Endothelial cell of umbilical vein (primary cell): Measurements from ENCODE around the gene ULK1. TPM values are rescaled to one million over a fixed set of nuclear protein-coding genes. Genes with fewer than 3 reads are reported as not detected.

Source experiments
- BruUV-seq: library from RNA; stranded (reverse); fragments of 400-500 nt; replicated peaks from 2 replicates; lab custom pipeline; 2021; lab: Mats Ljungman, UMichigan
- CTCF ChIA-PET: fragments of 300-600, 350-600 bp; sonication (Branson Sonifier 250); formaldehyde crosslinking; loops from one replicate; lab custom pipeline; 2021; ENCODE audit warnings: antibody characterized with exemption, inconsistent platforms; lab: Charles Lee
- POLR2A ChIA-PET: fragments of 300-600, 350-600 bp; sonication (Branson Sonifier 250); formaldehyde crosslinking; loops from one replicate; lab custom pipeline; 2021; ENCODE audit warnings: antibody characterized with exemption, inconsistent platforms; lab: Charles Lee
- DNase-seq: peaks from one replicate; pipeline ENCODE4 v3.0.0-alpha.2; 2011; ENCODE audit warnings: low read depth, low spot score
- FAIRE-seq: peaks from 2 replicates; lab custom pipeline; 2011; peaks lifted over from hg19 to GRCh38; lab: Jason Lieb, UNC
- H2AFZ ChIP-seq: 2 replicates; pipeline ENCODE4 v1.6.0; 2012; ENCODE audit warnings: low read depth, low read length, control low read depth, inconsistent platforms
- H3K27ac ChIP-seq: 2 replicates; pipeline ENCODE4 v1.5.1; 2011; ENCODE audit warnings: low read depth, mild to moderate bottlenecking, control low read depth, low read length, moderate library complexity; ENCODE audit not compliant: insufficient read depth
- H3K27me3 ChIP-seq, 2 experiments: 2 replicates each; pipeline versions ENCODE4 v1.6.0 to v1.6.1; 2011; ENCODE audit warnings: low read length in 2 of 2, mixed read lengths in 1 of 2; ENCODE audit not compliant: control insufficient read depth in 2 of 2, insufficient read depth in 2 of 2
- H3K36me3 ChIP-seq, 2 experiments: 2 replicates in 1 of 2; 3 replicates in 1 of 2; pipeline ENCODE4 v1.5.1; 2011; ENCODE audit warnings: low read length in 2 of 2, mild to moderate bottlenecking in 1 of 2, moderate library complexity in 1 of 2; ENCODE audit not compliant: control insufficient read depth in 2 of 2, insufficient read depth in 2 of 2; ENCODE audit errors: extremely low read depth in 1 of 2
- H3K4me1 ChIP-seq: 3 replicates; pipeline ENCODE4 v1.5.1; 2011; ENCODE audit warnings: mild to moderate bottlenecking, low read length; ENCODE audit not compliant: control insufficient read depth, insufficient read depth; ENCODE audit errors: extremely low read depth
- H3K4me2 ChIP-seq: 2 replicates; pipeline ENCODE4 v1.6.1; 2011; ENCODE audit warnings: low read length, control low read depth, mixed read lengths; ENCODE audit not compliant: insufficient read depth
- H3K4me3 ChIP-seq, 3 experiments: fragments of 200-600 bp in 1 of 3; sonication (generic), shearing (Covaris generic) in 1 of 3; replicated peaks in 1 of 3; 2 replicates each; pipeline ENCODE4 v1.5.1; 2011 to 2016; ENCODE audit warnings: control low read depth in 3 of 3, low read length in 3 of 3, mild to moderate bottlenecking in 2 of 3, inconsistent platforms in 1 of 3, low read depth in 1 of 3, moderate library complexity in 1 of 3; ENCODE audit not compliant: insufficient read depth in 1 of 3
- H3K79me2 ChIP-seq: 2 replicates; pipeline ENCODE4 v1.6.0; 2012; ENCODE audit warnings: low read length, inconsistent platforms; ENCODE audit not compliant: control insufficient read depth, insufficient read depth
- H3K9ac ChIP-seq: replicated peaks from 2 replicates; pipeline ENCODE3; 2011; ENCODE audit warnings: low read length, control low read depth; ENCODE audit not compliant: insufficient read depth; ENCODE audit errors: extremely low read depth
- H3K9me1 ChIP-seq: replicated peaks from 3 replicates; pipeline ENCODE4 v1.6.0; 2011; ENCODE audit warnings: mild to moderate bottlenecking, low read length; ENCODE audit not compliant: control insufficient read depth, insufficient read depth; ENCODE audit errors: extremely low read depth
- H3K9me3 ChIP-seq: replicated peaks from 2 replicates; pipeline ENCODE4 v1.5.1; 2012; ENCODE audit warnings: low read length, inconsistent platforms; ENCODE audit not compliant: control insufficient read depth, insufficient read depth
- H4K20me1 ChIP-seq: replicated peaks from 2 replicates; pipeline ENCODE3; 2011; ENCODE audit warnings: mild to moderate bottlenecking, low read length; ENCODE audit not compliant: control insufficient read depth, insufficient read depth; ENCODE audit errors: extremely low read depth
- EZH2 ChIP-seq: IDR thresholded peaks from 2 replicates; pipeline ENCODE4 v1.6.1; 2012; ENCODE audit warnings: borderline replicate concordance, low read depth, mild to moderate bottlenecking, moderate library complexity, low read length, inconsistent platforms; ENCODE audit not compliant: severe bottlenecking
- FOS ChIP-seq: IDR thresholded peaks from 2 replicates; pipeline ENCODE4 v1.6.1; 2011; ENCODE audit warnings: mild to moderate bottlenecking, low read length, moderate library complexity, borderline replicate concordance; ENCODE audit not compliant: insufficient read depth
- GATA2 ChIP-seq: IDR thresholded peaks from 2 replicates; pipeline ENCODE4 v1.7.0; 2011; ENCODE audit warnings: low read depth, mild to moderate bottlenecking, moderate library complexity, mixed read lengths, low read length; ENCODE audit not compliant: insufficient read length, insufficient read depth
- JUN ChIP-seq: IDR thresholded peaks from 2 replicates; pipeline ENCODE4 v1.6.1; 2011; ENCODE audit warnings: borderline replicate concordance, low read depth; ENCODE audit not compliant: insufficient read length, insufficient read depth
- MAX ChIP-seq: IDR thresholded peaks from 2 replicates; pipeline ENCODE4 v1.6.1; 2011; ENCODE audit not compliant: insufficient read depth, insufficient read length
- MYC ChIP-seq: IDR thresholded peaks from one replicate; pipeline ENCODE4 v1.6.1; 2011; ENCODE audit warnings: mild to moderate bottlenecking, low read depth, low read length
- POLR2A ChIP-seq: IDR thresholded peaks from 2 replicates; pipeline ENCODE4 v1.6.1; 2012; ENCODE audit warnings: low read depth, mild to moderate bottlenecking, control low read depth, low read length
- POLR2AphosphoS5 ChIP-seq: IDR thresholded peaks from 2 replicates; pipeline ENCODE4 v1.6.1; 2012; ENCODE audit warnings: low read depth, mild to moderate bottlenecking, control low read depth, low read length, moderate library complexity; ENCODE audit not compliant: insufficient read depth
- dilution Hi-C: fragments of 300-500 bp; cut with MboI; formaldehyde crosslinking; loops from one replicate; pipeline ENCODE4 v1.15.0; 2019; ENCODE audit warnings: low sequenced_read_pairs; ENCODE audit not compliant: extremely low pct_ligation_motif_present
- intact Hi-C: fragments of 100-400 bp; cut with micrococcal nuclease; formaldehyde crosslinking; loops from one replicate; pipeline ENCODE4 v1.10.0; 2022
- polyA plus RNA-seq, 4 experiments: library from polyadenylated mRNA; depleted of rRNA in 3 of 4; stranded (reverse) in 3 of 4; unstranded in 1 of 4; fragments of >200 nt; gene quantifications; 2 replicates each; pipeline versions ENCODE4 v1.2.1 to v1.2.3, GENCODE V29; 2011 to 2012; ENCODE audit warnings: missing spikeins in 1 of 4
- total RNA-seq: library from RNA; stranded (reverse); gene quantifications from 2 replicates; pipeline ENCODE4 v1.2.3, GENCODE V29; 2021
- TF ChIP-seq, protein P1 (sequence below), 2 donors: IDR thresholded peaks; 1 replicate in 1 of 2; 2 replicates in 1 of 2; pipeline ENCODE4 v1.5.1; 2011; ENCODE audit warnings: low read length in 2 of 2, mild to moderate bottlenecking in 2 of 2, moderate library complexity in 2 of 2, control low read depth in 1 of 2, inconsistent platforms in 1 of 2, low read depth in 1 of 2; ENCODE audit not compliant: insufficient read depth in 1 of 2; ENCODE audit errors: extremely low read depth in 1 of 2

Gene ULK1
- total and polyA plus RNA-seq, 2 donors (not counting 3 experiments of a cell fraction or from before 2014, with no cell fraction given), result 14.4 to 38.2 TPM

- Histone ChIP-seq H3K79me2 (no peaks in the 10 kb centered on the region), H3K4me2 (no peak overlapping the region), H4K20me1 (no peaks in the 10 kb centered on the region), H3K36me3 (peaks cover 5 to 47% of the 10 kb centered on the region in 2 experiments), H2AFZ (no peak overlapping the region), H3K9me1 (no peaks in the 10 kb centered on the region), H3K4me1 (peaks cover 3% of the 10 kb centered on the region), H3K9me3 (no peaks in the 10 kb centered on the region), H3K9ac (no peak overlapping the region), H3K27ac (no peak overlapping the region), H3K27me3 (no peaks in the 10 kb centered on the region), H3K4me3 (no peak overlapping the region)
- no peak for FAIRE-seq
- intact Hi-C loops, result no loop called here
- DNase-seq, result no peak
- no peak for TF ChIP-seq POLR2A
- TF ChIP-seq EZH2, result no peak
- no peak for TF ChIP-seq MAX
- TF ChIP-seq MYC, result no peak
- TF ChIP-seq JUN, result no peak
- no peak for TF ChIP-seq FOS
- TF ChIP-seq POLR2AphosphoS5, result no peak
- TF ChIP-seq GATA2, result no peak
- TF ChIP-seq, protein P1, sequence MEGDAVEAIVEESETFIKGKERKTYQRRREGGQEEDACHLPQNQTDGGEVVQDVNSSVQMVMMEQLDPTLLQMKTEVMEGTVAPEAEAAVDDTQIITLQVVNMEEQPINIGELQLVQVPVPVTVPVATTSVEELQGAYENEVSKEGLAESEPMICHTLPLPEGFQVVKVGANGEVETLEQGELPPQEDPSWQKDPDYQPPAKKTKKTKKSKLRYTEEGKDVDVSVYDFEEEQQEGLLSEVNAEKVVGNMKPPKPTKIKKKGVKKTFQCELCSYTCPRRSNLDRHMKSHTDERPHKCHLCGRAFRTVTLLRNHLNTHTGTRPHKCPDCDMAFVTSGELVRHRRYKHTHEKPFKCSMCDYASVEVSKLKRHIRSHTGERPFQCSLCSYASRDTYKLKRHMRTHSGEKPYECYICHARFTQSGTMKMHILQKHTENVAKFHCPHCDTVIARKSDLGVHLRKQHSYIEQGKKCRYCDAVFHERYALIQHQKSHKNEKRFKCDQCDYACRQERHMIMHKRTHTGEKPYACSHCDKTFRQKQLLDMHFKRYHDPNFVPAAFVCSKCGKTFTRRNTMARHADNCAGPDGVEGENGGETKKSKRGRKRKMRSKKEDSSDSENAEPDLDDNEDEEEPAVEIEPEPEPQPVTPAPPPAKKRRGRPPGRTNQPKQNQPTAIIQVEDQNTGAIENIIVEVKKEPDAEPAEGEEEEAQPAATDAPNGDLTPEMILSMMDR (IDR thresholded peaks at IDR 0.05; ENCODE audit: extremely low read depth in 1 of 2, insufficient read depth in 1 of 2, low read depth in 1 of 2, low read length in 2 of 2), result no peak
- CTCF ChIA-PET, result no interaction called here
- BruUV-seq, result no TSS peak
- dilution Hi-C loops, result no loop called here
- POLR2A ChIA-PET, result no interaction called here
Measured at GRCh38 chr12:131917711-131918306, 23.4 kb downstream of the ULK1 start.
